Neural crest cell (in vitro differentiated cells): Measurements from ENCODE around the gene CEACAM8. TPM values are rescaled to one million over a fixed set of nuclear protein-coding genes. Genes with fewer than 3 reads are reported as not detected.
"Not testable (repeated sequence)": the region's sequence is repeated elsewhere in the genome, so short reads cannot be mapped to it uniquely, and the experiment has no call there.

Experiments
- DNase-seq: peaks from one replicate; pipeline ENCODE4 v3.0.0; 2021; ENCODE audit warnings: low read depth, mixed read lengths, low spot score
- H3K27ac Mint-ChIP-seq: one replicate; pipeline ENCODE4 v1.8.0; 2021; ENCODE audit warnings: mild to moderate bottlenecking, mixed read lengths; ENCODE audit not compliant: unreplicated experiment
- H3K27me3 Mint-ChIP-seq: 2 replicates; pipeline ENCODE4 v1.8.0; 2021; ENCODE audit warnings: low read depth, mild to moderate bottlenecking, mixed read lengths
- H3K36me3 Mint-ChIP-seq: 2 replicates; pipeline ENCODE4 v1.8.0; 2021; ENCODE audit warnings: low read depth, mild to moderate bottlenecking, mixed read lengths
- H3K4me1 Mint-ChIP-seq: 2 replicates; pipeline ENCODE4 v1.8.0; 2021; ENCODE audit warnings: mixed read lengths
- H3K4me3 Mint-ChIP-seq: one replicate; pipeline ENCODE4 v1.8.0; 2021; ENCODE audit warnings: mild to moderate bottlenecking, mixed read lengths
- H3K9me3 Mint-ChIP-seq: 2 replicates; pipeline ENCODE4 v1.8.0; 2021; ENCODE audit warnings: mixed read lengths
- CTCF ChIP-seq: fragments of 200-600 bp; sonication (generic); conservative IDR thresholded peaks from 2 replicates; pipeline ENCODE4 v1.5.0; 2021; ENCODE audit warnings: antibody characterized with exemption, mild to moderate bottlenecking
- long read RNA-seq: library from polyadenylated mRNA; unstranded; transcript quantifications from one replicate; pipeline ENCODE4 v2.0.0, GENCODE V29; 2020
- total RNA-seq: library from RNA; stranded (reverse); gene quantifications from 2 replicates; pipeline ENCODE4 v1.2.1, GENCODE V29; 2021

Gene CEACAM8
- total RNA-seq: not detected in 2 replicates
- long read RNA-seq: 0 reads

GRCh38 chr19:42594617-42595489 is at the start of gene CEACAM8:
TSS of gene CEACAM8 (minus strand) at chr19:42594924. CDS start at chr19:42594828, 96 bp downstream.
- Mint-ChIP-seq H3K27me3 (peaks cover 64% of the 10 kb centered on the region), H3K9me3 (peaks cover 3% of the 10 kb centered on the region), H3K4me3 (no peak within 1 kb of the TSS), H3K27ac (peak within 1 kb of the TSS; percentile 27), H3K36me3 (no peaks in the 10 kb centered on the region), H3K4me1 (no peaks in the 10 kb centered on the region)
- DNase-seq: no peak
- TF ChIP-seq CTCF: no peak

GRCh38 chr19:42639324-42640092 is 44.8 kb upstream of the CEACAM8 start:
- not testable (repeated sequence) for H3K4me1 Mint-ChIP-seq, H3K4me3 Mint-ChIP-seq, DNase-seq, H3K27me3 Mint-ChIP-seq, H3K36me3 Mint-ChIP-seq, H3K27ac Mint-ChIP-seq
- H3K9me3 Mint-ChIP-seq: peaks cover 15% of the 10 kb centered on the region

GRCh38 chr19:42635233-42635539 is 40.5 kb upstream of the CEACAM8 start:
- Mint-ChIP-seq H3K36me3 (peaks cover 3% of the 10 kb centered on the region), H3K27ac (no peak overlapping the region), H3K4me3 (no peak overlapping the region), H3K27me3 (no peaks in the 10 kb centered on the region), H3K9me3 (peaks cover 8% of the 10 kb centered on the region), H3K4me1 (no peaks in the 10 kb centered on the region)
- no peak for DNase-seq
- no peak for TF ChIP-seq CTCF

- peak; percentile 30 for TF ChIP-seq CTCF
- peaks cover 3% of the 10 kb centered on the region for H3K36me3 Mint-ChIP-seq
- no peak for DNase-seq
- no peaks in the 10 kb centered on the region for H3K4me1 Mint-ChIP-seq
- no peaks in the 10 kb centered on the region for H3K27me3 Mint-ChIP-seq
- H3K9me3 Mint-ChIP-seq: peaks cover 8% of the 10 kb centered on the region
- H3K27ac Mint-ChIP-seq: no peak overlapping the region
- H3K4me3 Mint-ChIP-seq: no peak overlapping the region
Measured at GRCh38 chr19:42634409-42635232, 39.9 kb upstream of the CEACAM8 start.

- no peak overlapping the region for H3K27ac Mint-ChIP-seq
- H3K4me3 Mint-ChIP-seq: no peak overlapping the region
- TF ChIP-seq CTCF: no peak
- no peaks in the 10 kb centered on the region for H3K36me3 Mint-ChIP-seq
- H3K27me3 Mint-ChIP-seq: no peaks in the 10 kb centered on the region
- no peaks in the 10 kb centered on the region for H3K4me1 Mint-ChIP-seq
- peaks cover 14% of the 10 kb centered on the region for H3K9me3 Mint-ChIP-seq
- no peak for DNase-seq
Measured at GRCh38 chr19:42629191-42629590, 34.5 kb upstream of the CEACAM8 start.
